ENCODE results near the gene NPFFR1. TPM values are rescaled to one million over a fixed set of nuclear protein-coding genes. Genes with fewer than 3 reads are reported as not detected.

NPFFR1 gene
- total and polyA plus RNA-seq, 2 experiments from 2014 or later = 0.03 to 0.05 TPM

- Histone ChIP-seq H3K36me3 (ENCODE audit: insufficient read depth) (no peaks in the 10 kb centered on the region), H3K4me3 (no peak overlapping the region), H3K4me2 (no peak overlapping the region), H3K27ac (ENCODE audit: low read depth) (no peak overlapping the region), H3K9me2 (ENCODE audit: insufficient read depth) (no peaks in the 10 kb centered on the region), H4K20me1 (replicated peaks; ENCODE audit: insufficient read depth) (no peaks in the 10 kb centered on the region; the same call in 1 of the 2 replicates), H3F3A (replicated peaks; ENCODE audit: low read depth) (no peaks in the 10 kb centered on the region), H3K27me3 (ENCODE audit: insufficient read depth) (no peaks in the 10 kb centered on the region), H3K4me1 (ENCODE audit: insufficient read depth) (peaks cover 3% of the 10 kb centered on the region; the same call in 1 of the 2 replicates), H3K79me2 (replicated peaks; ENCODE audit: insufficient read depth) (no peaks in the 10 kb centered on the region), H2AFZ (no peak overlapping the region)
- Mint-ChIP-seq H3K36me3 (ENCODE audit: low read depth) (0 out of 3 replicates have a peak, but pooled peaks cover 6% of the 10 kb centered on the region), H3K9me3 (no peaks in the 10 kb centered on the region; the same call in 2 of the 3 replicates), H3K27ac (0 out of 2 replicates have a peak overlapping the region, but pooled peaks have one; percentile 43), H3K4me3 (no peak overlapping the region), H3K27me3 (ENCODE audit: insufficient read depth, low read depth, poor library complexity) (peaks cover 3% of the 10 kb centered on the region), H3K4me1 (peaks cover 6% of the 10 kb centered on the region; the same call in 2 of the 3 replicates)
- no peak for ATAC-seq
- no peak for DNase-seq (ENCODE audit: low spot score)
- no peak for TF ChIP-seq ZNF331 (CRISPR knock-in tag; IDR thresholded peaks at IDR 0.05; ENCODE audit: low read depth)
- no peak for TF ChIP-seq STAT1 (IDR thresholded peaks at IDR 0.05; ENCODE audit: unreplicated experiment)
- TF ChIP-seq EZH2 (IDR thresholded peaks at IDR 0.05; ENCODE audit: low read depth, unreplicated experiment) = no peak
- TF ChIP-seq EZH2phosphoT487 (IDR thresholded peaks at IDR 0.05; ENCODE audit: unreplicated experiment) = no peak
- TF ChIP-seq CREB1 (CRISPR knock-in tag; IDR thresholded peaks at IDR 0.05; ENCODE audit: low read depth) = no peak
- no peak for TF ChIP-seq CTCF (conservative IDR thresholded peaks at IDR 0.05; ENCODE audit: low read depth in 2 of 2)
- TF ChIP-seq JUNB (IDR thresholded peaks at IDR 0.05; ENCODE audit: unreplicated experiment) = no peak
- TF ChIP-seq ETS1 (IDR thresholded peaks at IDR 0.05) = no peak
- no peak for TF ChIP-seq NANOG (IDR thresholded peaks at IDR 0.05; ENCODE audit: borderline replicate concordance)
- TF ChIP-seq ZNF114 (CRISPR knock-in tag; IDR thresholded peaks at IDR 0.05) = no peak
- no peak for TF ChIP-seq REST (IDR thresholded peaks at IDR 0.05; ENCODE audit: unreplicated experiment)
These were observed 35.4 kb upstream of the NPFFR1 start for GRCh38 chr10:70319183-70319582.
